GM12865 (cell line): ENCODE results near the gene CTSD.

Source experiments
- DNase-seq: peaks from one replicate; pipeline ENCODE4 v3.0.0; 2010; ENCODE audit warnings: low read depth
- H3K4me3 ChIP-seq: 2 replicates; pipeline ENCODE4 v1.5.1; 2011; ENCODE audit warnings: mild to moderate bottlenecking, low read depth, low read length, control low read depth
- CTCF ChIP-seq: IDR thresholded peaks from 2 replicates; pipeline ENCODE4 v1.5.1; 2011; ENCODE audit warnings: low read length, control low read depth, low read depth, inconsistent platforms; ENCODE audit not compliant: insufficient read depth; ENCODE audit errors: missing control alignments

The CTSD gene

GRCh38 chr11:1756791-1757771, 6.6 kb downstream of the CTSD start:
- no peak overlapping the region for H3K4me3 ChIP-seq
- no peak for TF ChIP-seq CTCF
- DNase-seq = no peak

GRCh38 chr11:1755692-1756561, 7.8 kb downstream of the CTSD start:
- TF ChIP-seq CTCF = no peak
- H3K4me3 ChIP-seq = no peak overlapping the region
- DNase-seq = no peak

- no peak overlapping the region for H3K4me3 ChIP-seq
- no peak for DNase-seq
- no peak for TF ChIP-seq CTCF
These were observed 8.4 kb downstream of the CTSD start for GRCh38 chr11:1755344-1755691.

GRCh38 chr11:1754376-1755150, 9.2 kb downstream of the CTSD start:
- no peak for DNase-seq
- no peak overlapping the region for H3K4me3 ChIP-seq
- TF ChIP-seq CTCF = no peak

- TF ChIP-seq CTCF = no peak
- H3K4me3 ChIP-seq = no peak overlapping the region
- DNase-seq = no peak
These were observed 9.8 kb downstream of the CTSD start for GRCh38 chr11:1753929-1754305.

- DNase-seq = no peak
- no peak for TF ChIP-seq CTCF
- H3K4me3 ChIP-seq = no peak overlapping the region
These were observed 10.3 kb downstream of the CTSD start for GRCh38 chr11:1753229-1753928.
